ENCODE data around the gene GAMT. TPM values are rescaled to one million over a fixed set of nuclear protein-coding genes. Genes with fewer than 3 reads are reported as not detected.

Gene GAMT
- total RNA-seq, 2 experiments from 2014 or later, result 27.8 to 29.5 TPM

GRCh38 chr19:1433119-1434039 lies 32.0 kb upstream of the GAMT start:
- intact Hi-C loops (cut with micrococcal nuclease), result no loop called here
- ChIA-PET CTCF (no interaction called here), POLR2A (interaction anchor here (1.5 kb wide), 1 partner anchor 19 kb away, joined by 5 read pairs; no protein-coding TSS in a partner anchor)
- no peak for TF ChIP-seq CTCF (IDR thresholded peaks at IDR 0.05)
- no peaks in the 10 kb centered on the region for H3K27me3 Mint-ChIP-seq
- no peaks in the 10 kb centered on the region for H3K9me3 Mint-ChIP-seq
- no peak overlapping the region for H3K27ac Mint-ChIP-seq
- no peak overlapping the region for H3K4me3 Mint-ChIP-seq
- ATAC-seq (no peak), DNase-seq (no peak)
- peaks cover 5% of the 10 kb centered on the region for H3K4me1 Mint-ChIP-seq (ENCODE audit: low read depth)
- H3K36me3 Mint-ChIP-seq (ENCODE audit: low read depth), result peaks cover 17% of the 10 kb centered on the region

DNA sequence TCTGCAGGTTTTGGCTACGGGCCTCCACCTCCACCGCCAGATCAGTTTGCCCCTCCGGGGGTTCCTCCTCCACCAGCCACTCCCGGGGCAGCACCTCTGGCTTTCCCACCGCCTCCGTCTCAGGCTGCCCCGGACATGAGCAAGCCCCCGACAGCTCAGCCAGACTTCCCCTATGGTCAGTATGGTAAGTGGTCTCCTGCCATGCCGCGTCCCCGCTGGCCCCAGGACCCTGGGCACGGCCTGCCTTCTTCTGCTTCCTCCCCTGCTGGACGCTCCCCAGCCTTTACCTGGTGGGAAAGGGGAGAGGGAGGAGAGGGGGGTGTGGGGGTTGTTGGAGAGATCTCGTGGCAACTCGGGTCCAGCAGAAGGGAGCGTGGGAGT lies 31.2 kb upstream of the GAMT start:
- H3K27me3 Mint-ChIP-seq, result no peaks in the 10 kb centered on the region
- H3K9me3 Mint-ChIP-seq, result no peaks in the 10 kb centered on the region
- CTCF ChIA-PET, result interaction anchor here (0.6 kb wide), 1 partner anchor 12 kb away, joined by 3 read pairs; no protein-coding TSS in a partner anchor
- H3K4me3 Mint-ChIP-seq, result no peak overlapping the region
- DNase-seq (no peak), ATAC-seq (no peak)
- H3K27ac Mint-ChIP-seq, result no peak overlapping the region
- no peak for TF ChIP-seq CTCF (IDR thresholded peaks at IDR 0.05)
- H3K4me1 Mint-ChIP-seq (ENCODE audit: low read depth), result no peaks in the 10 kb centered on the region
- intact Hi-C loops (cut with micrococcal nuclease), result no loop called here
- peaks cover 17% of the 10 kb centered on the region for H3K36me3 Mint-ChIP-seq (ENCODE audit: low read depth)
- POLR2A ChIA-PET, result interaction anchor here (1.5 kb wide), 1 partner anchor 19 kb away, joined by 5 read pairs; no protein-coding TSS in a partner anchor

GRCh38 chr19:1431759-1432506 lies 30.6 kb upstream of the GAMT start:
- H3K4me3 Mint-ChIP-seq, result no peak overlapping the region
- ATAC-seq (no peak), DNase-seq (no peak)
- ChIA-PET POLR2A (interaction anchor here (1.1 to 1.5 kb wide), 3 partner anchors 13 to 18 kb away, joined by 3 to 5 read pairs (median 5); no protein-coding TSS in a partner anchor), CTCF (interaction anchor here (0.6 to 1.1 kb wide), 2 partner anchors 12 to 13 kb away, joined by 3 read pairs; no protein-coding TSS in a partner anchor)
- H3K9me3 Mint-ChIP-seq, result no peaks in the 10 kb centered on the region
- H3K4me1 Mint-ChIP-seq (ENCODE audit: low read depth), result no peaks in the 10 kb centered on the region
- no peak overlapping the region for H3K27ac Mint-ChIP-seq
- no peaks in the 10 kb centered on the region for H3K27me3 Mint-ChIP-seq
- peaks cover 17% of the 10 kb centered on the region for H3K36me3 Mint-ChIP-seq (ENCODE audit: low read depth)
- TF ChIP-seq CTCF (IDR thresholded peaks at IDR 0.05), result no peak
- intact Hi-C loops (cut with micrococcal nuclease), result no loop called here

DNA sequence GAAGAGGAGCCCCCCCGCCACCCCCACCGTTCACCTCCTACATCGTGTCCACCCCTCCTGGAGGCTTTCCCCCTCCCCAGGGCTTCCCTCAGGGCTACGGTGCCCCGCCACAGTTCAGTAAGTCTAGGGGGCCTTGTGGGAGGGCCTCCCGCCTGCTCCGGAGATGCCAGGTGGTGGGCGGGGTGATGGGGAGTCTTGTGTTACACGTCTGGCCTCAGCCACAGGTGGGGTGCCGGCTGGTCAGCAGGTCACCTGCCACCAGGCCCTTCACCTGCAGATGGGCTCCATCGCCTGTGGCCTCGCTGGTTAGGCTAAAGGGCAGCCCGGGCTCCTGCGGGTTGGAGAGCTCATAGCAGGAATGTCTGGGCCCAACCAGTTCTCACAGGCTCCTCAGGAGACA lies 28.9 kb upstream of the GAMT start:
- H3K27me3 Mint-ChIP-seq, result no peaks in the 10 kb centered on the region
- intact Hi-C loops (cut with micrococcal nuclease), result no loop called here
- ATAC-seq (no peak), DNase-seq (no peak)
- peaks cover 21% of the 10 kb centered on the region for H3K36me3 Mint-ChIP-seq (ENCODE audit: low read depth)
- no peak for TF ChIP-seq CTCF (IDR thresholded peaks at IDR 0.05)
- no peaks in the 10 kb centered on the region for H3K9me3 Mint-ChIP-seq
- no peak overlapping the region for H3K4me3 Mint-ChIP-seq
- CTCF ChIA-PET, result no interaction called here
- POLR2A ChIA-PET, result interaction anchor here (1.1 kb wide), 1 partner anchor 17 kb away, joined by 3 read pairs; no protein-coding TSS in a partner anchor
- no peaks in the 10 kb centered on the region for H3K4me1 Mint-ChIP-seq (ENCODE audit: low read depth)
- no peak overlapping the region for H3K27ac Mint-ChIP-seq

All from activated CD8-positive, alpha-beta T cell treated with anti-CD3 and anti-CD28 coated beads for 36 hours (primary cell).